ENCODE measurements around the gene SH3D19. TPM values are rescaled to one million over a fixed set of nuclear protein-coding genes. Genes with fewer than 3 reads are reported as not detected.
A peak's percentile ranks its signal among the peaks of the same experiment; 100 is the strongest.

Gene SH3D19
- total RNA-seq, 4 donors from 2014 or later = 35.2 to 316 (median 131) TPM

DNA sequence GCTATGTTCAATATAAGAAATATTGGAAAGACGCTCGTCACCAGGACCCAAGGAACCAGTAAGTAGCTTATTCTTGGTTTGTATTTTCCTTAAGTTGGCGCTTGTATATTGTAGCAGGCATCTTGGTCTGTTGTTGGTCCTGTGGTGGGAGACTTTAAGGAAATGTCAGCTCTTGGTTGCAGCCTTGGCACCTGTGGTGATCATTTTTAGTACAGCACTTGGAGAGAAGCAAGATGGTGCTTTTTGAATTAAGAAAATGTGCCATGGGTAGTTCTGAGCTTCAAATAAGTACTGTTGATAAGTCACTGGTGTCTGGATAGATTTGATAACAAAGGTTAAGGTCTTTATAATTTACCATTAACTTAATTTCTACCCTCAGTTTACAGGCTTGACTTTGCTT is 224.9 kb downstream of the SH3D19 start:
- H3K4me1 ChIP-seq = no peaks in the 10 kb centered on the region
- H3K27me3 ChIP-seq = no peaks in the 10 kb centered on the region
- H3K4me3 ChIP-seq = peak overlapping the region; percentile 75 to 77
- peak overlapping the region; percentile 89 to 94 for H3K27ac ChIP-seq
- TF ChIP-seq, protein P1, sequence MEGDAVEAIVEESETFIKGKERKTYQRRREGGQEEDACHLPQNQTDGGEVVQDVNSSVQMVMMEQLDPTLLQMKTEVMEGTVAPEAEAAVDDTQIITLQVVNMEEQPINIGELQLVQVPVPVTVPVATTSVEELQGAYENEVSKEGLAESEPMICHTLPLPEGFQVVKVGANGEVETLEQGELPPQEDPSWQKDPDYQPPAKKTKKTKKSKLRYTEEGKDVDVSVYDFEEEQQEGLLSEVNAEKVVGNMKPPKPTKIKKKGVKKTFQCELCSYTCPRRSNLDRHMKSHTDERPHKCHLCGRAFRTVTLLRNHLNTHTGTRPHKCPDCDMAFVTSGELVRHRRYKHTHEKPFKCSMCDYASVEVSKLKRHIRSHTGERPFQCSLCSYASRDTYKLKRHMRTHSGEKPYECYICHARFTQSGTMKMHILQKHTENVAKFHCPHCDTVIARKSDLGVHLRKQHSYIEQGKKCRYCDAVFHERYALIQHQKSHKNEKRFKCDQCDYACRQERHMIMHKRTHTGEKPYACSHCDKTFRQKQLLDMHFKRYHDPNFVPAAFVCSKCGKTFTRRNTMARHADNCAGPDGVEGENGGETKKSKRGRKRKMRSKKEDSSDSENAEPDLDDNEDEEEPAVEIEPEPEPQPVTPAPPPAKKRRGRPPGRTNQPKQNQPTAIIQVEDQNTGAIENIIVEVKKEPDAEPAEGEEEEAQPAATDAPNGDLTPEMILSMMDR (IDR thresholded peaks at IDR 0.05) = no peak
- no peak for TF ChIP-seq POLR2A (IDR thresholded peaks at IDR 0.05)
- intact Hi-C loops (cut with DNase I; ENCODE audit: low total_unique reads) = no loop called here
- H3K9me3 ChIP-seq = no peaks in the 10 kb centered on the region
- no peaks in the 10 kb centered on the region for H3K36me3 ChIP-seq
- DNase-seq = no peak

- intact Hi-C loops (cut with DNase I; ENCODE audit: low total_unique reads) = no loop called here
- H3K4me1 ChIP-seq = no peaks in the 10 kb centered on the region
- peak overlapping the region; percentile 75 to 77 for H3K4me3 ChIP-seq
- H3K9me3 ChIP-seq = no peaks in the 10 kb centered on the region
- DNase-seq = no peak
- H3K27ac ChIP-seq = peak overlapping the region; percentile 89 to 94
- no peak for TF ChIP-seq POLR2A (IDR thresholded peaks at IDR 0.05)
- TF ChIP-seq, protein P1 (IDR thresholded peaks at IDR 0.05) = no peak
- no peaks in the 10 kb centered on the region for H3K27me3 ChIP-seq
- H3K36me3 ChIP-seq = no peaks in the 10 kb centered on the region
Observed at GRCh38 chr4:151099976-151100417, 225.4 kb downstream of the SH3D19 start.

DNA sequence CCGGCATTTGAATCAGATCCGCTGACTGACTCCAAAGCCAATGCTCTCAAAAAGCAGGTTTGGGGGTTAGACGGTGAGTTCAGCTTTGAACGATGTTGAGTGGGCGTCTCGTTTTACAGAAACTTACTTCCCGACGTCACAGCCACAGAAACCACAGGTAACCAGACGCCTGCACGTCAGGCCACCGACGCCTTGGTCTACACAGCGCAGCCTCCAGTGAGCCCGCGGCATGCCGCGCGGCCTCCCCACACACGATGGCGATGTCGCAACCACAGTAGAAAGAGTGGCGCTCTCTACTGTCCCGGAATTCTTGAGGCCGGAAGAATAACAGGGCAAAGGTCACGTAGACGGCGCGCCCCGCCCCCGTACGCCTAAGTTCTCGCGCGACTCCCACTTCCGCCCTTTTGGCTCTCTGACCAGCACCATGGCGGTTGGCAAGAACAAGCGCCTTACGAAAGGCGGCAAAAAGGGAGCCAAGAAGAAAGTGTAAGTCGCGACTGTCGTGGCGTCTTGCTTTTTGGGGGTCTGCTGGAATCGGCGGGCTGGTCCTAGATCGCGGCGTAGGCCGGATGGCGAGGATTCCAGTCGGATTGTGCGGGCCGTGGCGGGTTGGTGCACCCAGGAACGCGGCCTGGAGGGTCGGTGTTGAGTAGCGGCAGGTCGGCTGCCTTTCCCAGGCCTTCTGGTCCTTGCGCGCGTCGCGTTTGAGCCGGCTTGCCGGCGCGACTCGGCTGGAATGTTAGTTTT is 226.0 kb downstream of the SH3D19 start, which contains the start of gene RPS3A:
RPS3A (plus strand) TSS at position 400 of the 747 bp plus-strand sequence; CDS start at position 425, 25 bp downstream.
- TF ChIP-seq, protein P1 (IDR thresholded peaks at IDR 0.05) = peak; percentile 85 to 97 (median 88)
- peak; percentile 64 to 76 for TF ChIP-seq POLR2A (IDR thresholded peaks at IDR 0.05)
- peak within 1 kb of the TSS; percentile 89 to 94 for H3K27ac ChIP-seq
- no peaks in the 10 kb centered on the region for H3K36me3 ChIP-seq
- H3K9me3 ChIP-seq = no peaks in the 10 kb centered on the region
- no peaks in the 10 kb centered on the region for H3K27me3 ChIP-seq
- intact Hi-C loops (cut with DNase I; ENCODE audit: low total_unique reads) = no loop called here
- DNase-seq = peak; percentile 96 to 97
- H3K4me3 ChIP-seq = peak within 1 kb of the TSS; percentile 75 to 77
- H3K4me1 ChIP-seq = no peaks in the 10 kb centered on the region

DNA sequence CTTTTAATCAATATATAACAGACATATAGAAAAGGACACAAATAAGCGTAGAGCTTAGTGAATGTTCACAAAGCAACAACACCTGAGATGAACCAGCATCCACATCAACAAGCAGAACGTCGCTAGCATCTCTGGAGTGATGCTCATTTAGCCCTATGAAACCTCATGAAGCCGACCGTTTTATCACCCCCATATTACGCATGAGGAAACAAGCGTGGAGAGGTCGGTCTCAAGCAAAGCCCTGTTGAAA is 226.5 kb downstream of the SH3D19 start:
- Histone ChIP-seq H3K9me3 (no peaks in the 10 kb centered on the region), H3K27ac (peak overlapping the region in 1 of 2 donors; percentile 5), H3K4me3 (peak overlapping the region; percentile 25 to 75), H3K36me3 (no peaks in the 10 kb centered on the region), H3K27me3 (no peaks in the 10 kb centered on the region), H3K4me1 (no peaks in the 10 kb centered on the region)
- TF ChIP-seq, protein P1 (IDR thresholded peaks at IDR 0.05) = no peak
- TF ChIP-seq POLR2A (IDR thresholded peaks at IDR 0.05) = no peak
- DNase-seq = no peak
- intact Hi-C loops (cut with DNase I; ENCODE audit: low total_unique reads) = no loop called here

DNA sequence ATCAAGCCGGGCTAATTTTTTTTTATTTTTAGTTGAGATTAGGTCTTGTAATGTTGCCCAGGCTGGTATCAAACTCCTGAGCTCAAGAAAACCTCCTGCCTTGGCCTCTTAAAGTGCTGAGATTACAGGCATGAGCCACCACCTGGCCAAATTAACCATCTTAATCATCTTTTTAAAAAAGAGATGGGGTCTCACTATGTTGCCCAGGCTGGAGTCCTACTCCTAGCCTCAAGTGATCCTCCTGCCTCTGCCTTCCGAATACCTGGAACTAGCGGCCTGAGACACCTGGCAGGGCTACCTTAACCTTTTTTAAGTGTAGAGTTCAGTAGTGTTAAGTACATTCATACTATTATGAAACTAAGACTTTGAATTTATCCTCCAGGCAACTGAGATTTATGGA is 227.6 kb downstream of the SH3D19 start:
- Histone ChIP-seq H3K4me1 (no peaks in the 10 kb centered on the region), H3K4me3 (no peak overlapping the region), H3K9me3 (no peaks in the 10 kb centered on the region), H3K27ac (no peak overlapping the region), H3K36me3 (no peaks in the 10 kb centered on the region), H3K27me3 (no peaks in the 10 kb centered on the region)
- intact Hi-C loops (cut with DNase I; ENCODE audit: low total_unique reads) = no loop called here
- DNase-seq = no peak
- no peak for TF ChIP-seq POLR2A (IDR thresholded peaks at IDR 0.05)
- TF ChIP-seq, protein P1 (IDR thresholded peaks at IDR 0.05) = no peak

Measured in uterus (tissue), 4 donors.